B cell (primary cell): ENCODE results near the gene MRPS6. TPM values are rescaled to one million over a fixed set of nuclear protein-coding genes. Genes with fewer than 3 reads are reported as not detected.

ENCODE experiments used
- ATAC-seq: fragments of 200-7000 bp; cut with Tn5 transposase; one replicate; pipeline ENCODE4 v1.10.0; 2021; ENCODE audit warnings: low read depth, mild to moderate bottlenecking, moderate number of reproducible peaks, moderate library complexity
- CTCF ChIA-PET: fragments of 350-600 bp; sonication (Branson Sonifier 250); formaldehyde crosslinking; loops from one replicate; lab custom pipeline; 2021; ENCODE audit warnings: antibody characterized with exemption, inconsistent platforms; lab: Charles Lee
- POLR2A ChIA-PET: fragments of 350-600 bp; sonication (Branson Sonifier 250); formaldehyde crosslinking; loops from one replicate; lab custom pipeline; 2021; ENCODE audit warnings: antibody characterized with exemption; lab: Charles Lee
- DNase-seq: peaks from one replicate; pipeline ENCODE4 v3.0.0; 2013
- H2AFZ ChIP-seq: 2 replicates; pipeline ENCODE4 v1.6.1; 2012; ENCODE audit warnings: mild to moderate bottlenecking, low read depth, low read length; ENCODE audit not compliant: insufficient read depth, poor library complexity, severe bottlenecking
- H3K27ac ChIP-seq, 2 donors: 1 replicate in 1 of 2; 2 replicates in 1 of 2; pipeline ENCODE4 v1.5.1; 2012 to 2013; ENCODE audit warnings: low read length in 2 of 2, mild to moderate bottlenecking in 2 of 2, moderate library complexity in 1 of 2
- H3K27me3 ChIP-seq, 4 experiments: fragments of 200-600 bp in 1 of 4; sonication (generic) in 1 of 4; replicated peaks in 1 of 4; 1 replicate in 2 of 4; 2 replicates in 2 of 4; pipeline versions ENCODE4 v1.6.1 to v1.7.0; 2013 to 2016; ENCODE audit warnings: low read length in 3 of 4, mild to moderate bottlenecking in 2 of 4, mixed read lengths in 1 of 4, moderate library complexity in 1 of 4; ENCODE audit not compliant: insufficient read depth in 4 of 4, control insufficient read depth in 3 of 4; ENCODE audit errors: control extremely low read depth in 1 of 4
- H3K36me3 ChIP-seq, 2 experiments: replicated peaks in 1 of 2; 1 replicate in 1 of 2; 2 replicates in 1 of 2; pipeline versions ENCODE4 v1.6.1 to v1.7.1; 2013; ENCODE audit warnings: low read length in 1 of 2; ENCODE audit not compliant: insufficient read depth in 2 of 2, control insufficient read depth in 1 of 2; ENCODE audit errors: control extremely low read depth in 1 of 2, extremely low read depth in 1 of 2
- H3K4me1 ChIP-seq, 2 donors: fragments of 200-600 bp in 1 of 2; sonication (generic) in 1 of 2; 1 replicate in 1 of 2; 2 replicates in 1 of 2; pipeline versions ENCODE4 v1.5.1 to v1.6.1; 2013 to 2017; ENCODE audit warnings: low read length in 2 of 2; ENCODE audit not compliant: control insufficient read depth in 2 of 2, insufficient read depth in 2 of 2
- H3K4me2 ChIP-seq: replicated peaks from 2 replicates; pipeline ENCODE3; 2012; ENCODE audit warnings: mild to moderate bottlenecking, low read depth, low read length; ENCODE audit not compliant: poor library complexity, severe bottlenecking
- H3K4me3 ChIP-seq, 5 experiments: fragments of 200-600 bp in 1 of 5; sonication (generic) in 1 of 5; 1 replicate in 3 of 5; 2 replicates in 2 of 5; pipeline versions ENCODE4 v1.5.1 to v1.7.0; 2011 to 2016; ENCODE audit warnings: low read length in 4 of 5, mild to moderate bottlenecking in 4 of 5, low read depth in 2 of 5, control low read depth in 1 of 5, moderate library complexity in 1 of 5; ENCODE audit not compliant: insufficient read depth in 1 of 5; ENCODE audit errors: control extremely low read depth in 1 of 5, extremely low read depth in 1 of 5
- H3K79me2 ChIP-seq: fragments of 200-600 bp; sonication (generic); one replicate; pipeline ENCODE4 v1.6.0; 2016; ENCODE audit warnings: low read length; ENCODE audit not compliant: control insufficient read depth, insufficient read depth
- H3K9ac ChIP-seq: fragments of 200-600 bp; sonication (generic); 2 replicates; pipeline ENCODE4 v1.6.1; 2017; ENCODE audit warnings: mild to moderate bottlenecking, low read length, moderate library complexity
- H3K9me3 ChIP-seq, 3 donors: one replicate each; pipeline versions ENCODE4 v1.6.1 to v1.7.1; 2013; ENCODE audit warnings: low read length in 2 of 3; ENCODE audit not compliant: control insufficient read depth in 2 of 3, insufficient read depth in 1 of 3; ENCODE audit errors: control extremely low read depth in 1 of 3
- H4K20me1 ChIP-seq: 2 replicates; pipeline ENCODE4 v1.6.0; 2012; ENCODE audit warnings: mild to moderate bottlenecking, low read length; ENCODE audit not compliant: insufficient read depth, control insufficient read depth, poor library complexity, severe bottlenecking
- H3K27ac Mint-ChIP-seq: one replicate; pipeline ENCODE4 v1.8.0; 2021; ENCODE audit warnings: mixed read lengths
- H3K27me3 Mint-ChIP-seq: one replicate; pipeline ENCODE4 v1.8.0; 2021; ENCODE audit warnings: mixed read lengths
- H3K4me1 Mint-ChIP-seq: one replicate; pipeline ENCODE4 v1.8.0; 2021; ENCODE audit warnings: mixed read lengths
- H3K4me3 Mint-ChIP-seq: one replicate; pipeline ENCODE4 v1.8.0; 2021; ENCODE audit warnings: mixed read lengths
- H3K9me3 Mint-ChIP-seq: one replicate; pipeline ENCODE4 v1.8.0; 2022; ENCODE audit warnings: mixed read lengths; ENCODE audit not compliant: insufficient read depth
- EZH2 ChIP-seq: IDR thresholded peaks from 2 replicates; pipeline ENCODE4 v1.6.1; 2012; ENCODE audit warnings: borderline replicate concordance, low read depth, mild to moderate bottlenecking, moderate library complexity, low read length; ENCODE audit not compliant: insufficient read depth, poor library complexity, severe bottlenecking
- WGBS: methylation state at CpG from one replicate; pipeline ENCODE4 v1.1.5; 2013; ENCODE audit warnings: missing lambda C conversion rate; ENCODE audit not compliant: insufficient coverage; 5-methylcytosine and 5-hydroxymethylcytosine counted together
- intact Hi-C: fragments of 100-400 bp; cut with micrococcal nuclease; formaldehyde crosslinking; loops from one replicate; pipeline ENCODE4 v1.10.0; 2022
- polyA plus RNA-seq: library from polyadenylated mRNA; depleted of rRNA; stranded (reverse); fragments of >200 nt; gene quantifications from 2 replicates; pipeline ENCODE4 v1.2.3, GENCODE V29; 2012
- total RNA-seq, 2 donors: library from RNA; stranded (reverse); fragments of 120-200 nt in 1 of 2; gene quantifications; 1 replicate in 1 of 2; 2 replicates in 1 of 2; pipeline versions ENCODE4 v1.2.3 to v1.2.4, GENCODE V29; 2013 to 2022
- TF ChIP-seq, protein P1 (sequence below): fragments of 200-600 bp; IDR thresholded peaks from one replicate; pipeline ENCODE4 v1.8.0; 2022; ENCODE audit warnings: antibody characterized with exemption, mild to moderate bottlenecking

The MRPS6 gene
- total and polyA plus RNA-seq, 2 donors (not counting 1 experiment from before 2014, with no cell fraction given): 15.7 to 37.9 TPM

DNA sequence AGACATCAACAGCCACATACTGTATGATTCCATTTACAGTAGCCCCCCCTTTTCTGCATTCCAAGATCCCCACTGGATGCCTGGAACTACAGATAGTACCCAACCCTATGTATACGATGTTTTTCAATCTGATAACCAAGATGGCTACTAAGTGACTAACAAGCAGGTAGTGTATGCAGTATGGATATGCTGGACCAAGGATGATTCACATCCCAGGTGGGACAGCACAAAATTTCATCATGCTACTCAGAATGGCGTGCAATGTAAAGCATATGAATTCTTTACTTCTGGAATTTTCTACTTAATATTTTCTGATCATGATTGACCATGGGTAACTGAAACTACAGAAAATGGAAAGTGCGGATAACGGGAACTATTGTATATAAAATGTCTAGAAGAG is 30.0 kb upstream of the MRPS6 start:
- intact Hi-C loops: no loop called here
- CTCF ChIA-PET: no interaction called here
- peaks cover 3 to 4% of the 10 kb centered on the region in 2 donors for H3K4me1 ChIP-seq
- WGBS: 100% methylated on average over 2 of the region's 4 CpGs
- no peak overlapping the region for H3K4me2 ChIP-seq
- TF ChIP-seq EZH2: no peak
- TF ChIP-seq, protein P1, sequence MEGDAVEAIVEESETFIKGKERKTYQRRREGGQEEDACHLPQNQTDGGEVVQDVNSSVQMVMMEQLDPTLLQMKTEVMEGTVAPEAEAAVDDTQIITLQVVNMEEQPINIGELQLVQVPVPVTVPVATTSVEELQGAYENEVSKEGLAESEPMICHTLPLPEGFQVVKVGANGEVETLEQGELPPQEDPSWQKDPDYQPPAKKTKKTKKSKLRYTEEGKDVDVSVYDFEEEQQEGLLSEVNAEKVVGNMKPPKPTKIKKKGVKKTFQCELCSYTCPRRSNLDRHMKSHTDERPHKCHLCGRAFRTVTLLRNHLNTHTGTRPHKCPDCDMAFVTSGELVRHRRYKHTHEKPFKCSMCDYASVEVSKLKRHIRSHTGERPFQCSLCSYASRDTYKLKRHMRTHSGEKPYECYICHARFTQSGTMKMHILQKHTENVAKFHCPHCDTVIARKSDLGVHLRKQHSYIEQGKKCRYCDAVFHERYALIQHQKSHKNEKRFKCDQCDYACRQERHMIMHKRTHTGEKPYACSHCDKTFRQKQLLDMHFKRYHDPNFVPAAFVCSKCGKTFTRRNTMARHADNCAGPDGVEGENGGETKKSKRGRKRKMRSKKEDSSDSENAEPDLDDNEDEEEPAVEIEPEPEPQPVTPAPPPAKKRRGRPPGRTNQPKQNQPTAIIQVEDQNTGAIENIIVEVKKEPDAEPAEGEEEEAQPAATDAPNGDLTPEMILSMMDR: no peak
- H3K9me3 Mint-ChIP-seq: no peaks in the 10 kb centered on the region
- no peak overlapping the region for H2AFZ ChIP-seq
- no peak for ATAC-seq
- POLR2A ChIA-PET: no interaction called here
- H3K4me3 ChIP-seq: no peak overlapping the region
- H3K27me3 Mint-ChIP-seq: no peaks in the 10 kb centered on the region
- no peaks in the 10 kb centered on the region for H3K27me3 ChIP-seq
- H3K27ac Mint-ChIP-seq: no peak overlapping the region
- H4K20me1 ChIP-seq: no peaks in the 10 kb centered on the region
- H3K27ac ChIP-seq: no peak overlapping the region
- H3K4me3 Mint-ChIP-seq: no peak overlapping the region
- no peaks in the 10 kb centered on the region for H3K79me2 ChIP-seq
- peaks cover 10% of the 10 kb centered on the region for H3K4me1 Mint-ChIP-seq
- H3K9ac ChIP-seq: no peak overlapping the region
- H3K36me3 ChIP-seq: no peaks in the 10 kb centered on the region
- H3K9me3 ChIP-seq: no peaks in the 10 kb centered on the region
- no peak for DNase-seq

DNA sequence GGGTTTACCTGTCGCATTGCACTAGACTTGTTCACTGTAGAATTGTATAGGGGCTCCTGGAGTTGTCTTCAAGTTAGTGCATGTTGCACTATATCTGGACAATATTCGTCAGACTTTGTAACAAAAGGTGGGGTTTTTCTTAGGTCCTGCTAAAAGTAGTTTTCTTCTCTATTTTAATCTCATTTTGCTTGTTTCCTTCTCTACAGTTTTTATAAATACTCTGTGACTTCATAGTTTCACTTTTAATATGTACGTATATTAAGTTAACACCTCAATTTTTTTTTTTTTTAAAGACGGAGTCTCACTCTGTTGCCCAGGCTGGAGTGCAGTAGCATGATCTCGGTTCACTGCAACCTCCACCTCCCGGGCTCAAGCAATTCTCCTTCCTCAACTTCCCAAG is 26.5 kb upstream of the MRPS6 start:
- ATAC-seq (peak; percentile 51), DNase-seq (peak; percentile 22)
- WGBS: 100% methylated on average over 1 of the region's 6 CpGs
- Histone ChIP-seq H3K27ac (peak overlapping the region in 1 of 2 donors; percentile 13), H2AFZ (peak overlapping the region; percentile 29), H3K9ac (peak overlapping the region; percentile 19), H3K36me3 (no peaks in the 10 kb centered on the region), H3K4me2 (peak overlapping the region; percentile 47), H3K27me3 (no peaks in the 10 kb centered on the region), H4K20me1 (no peaks in the 10 kb centered on the region), H3K4me3 (peak overlapping the region in 2 of 5 experiments; percentile 6 to 41), H3K79me2 (no peaks in the 10 kb centered on the region), H3K9me3 (no peaks in the 10 kb centered on the region), H3K4me1 (peaks cover 3 to 4% of the 10 kb centered on the region in 2 donors)
- ChIA-PET CTCF (interaction anchor here (0.7 kb wide), 1 partner anchor 70 kb away, joined by 4 read pairs; no protein-coding TSS in a partner anchor), POLR2A (interaction anchor here (0.6 kb wide), 1 partner anchor 76 kb away, joined by 3 read pairs; no protein-coding TSS in a partner anchor)
- intact Hi-C loops: no loop called here
- Mint-ChIP-seq H3K4me1 (peaks cover 10% of the 10 kb centered on the region), H3K27me3 (no peaks in the 10 kb centered on the region), H3K4me3 (peak overlapping the region; percentile 66), H3K9me3 (no peaks in the 10 kb centered on the region), H3K27ac (peak overlapping the region; percentile 56)
- TF ChIP-seq, protein P1: no peak
- no peak for TF ChIP-seq EZH2
